GM12878 (cell line): ENCODE data around the gene PCYOX1L. TPM values are rescaled to one million over a fixed set of nuclear protein-coding genes. Genes with fewer than 3 reads are reported as not detected.
A peak's percentile ranks its signal among the peaks of the same experiment; 100 is the strongest.

Experiments used
- ATAC-seq: fragments of 200-7000 bp; cut with Tn5 transposase; 3 replicates; pipeline ENCODE4 v1.9.1; 2020; ENCODE audit warnings: mild to moderate bottlenecking, moderate library complexity
- BruUV-seq: library from RNA; stranded (reverse); fragments of 400-500 nt; replicated peaks from 2 replicates; lab custom pipeline; 2021; lab: Mats Ljungman, UMichigan
- CTCF ChIA-PET: fragments of 300-600 bp; sonication (Branson Sonifier 250); formaldehyde crosslinking; extraction: SDS; loops from one replicate; lab custom pipeline; 2021; ENCODE audit warnings: inconsistent platforms; lab: Yijun Ruan, JAX
- POLR2A ChIA-PET: fragments of 350-600 bp; formaldehyde crosslinking; extraction: SDS; loops from one replicate; lab custom pipeline; 2021; ENCODE audit warnings: inconsistent platforms; lab: Charles Lee
- RAD21 ChIA-PET: fragments of 300-600 bp; sonication (Branson Sonifier 250); formaldehyde crosslinking; loops from one replicate; lab custom pipeline; 2023; ENCODE audit warnings: antibody characterized with exemption; ENCODE audit not compliant: unreplicated experiment; lab: Charles Lee
- SMC1A ChIA-PET: fragments of 300-600 bp; sonication (Branson Sonifier 250); formaldehyde crosslinking; loops from one replicate; lab custom pipeline; 2023; ENCODE audit not compliant: unreplicated experiment, uncharacterized antibody; lab: Charles Lee
- DNase-seq: peaks from one replicate; pipeline ENCODE4 v3.0.0-alpha.2; 2011; ENCODE audit warnings: low read depth, low spot score
- FAIRE-seq: peaks from 3 replicates; lab custom pipeline; 2011; peaks lifted over from hg19 to GRCh38; lab: Jason Lieb, UNC
- H2AFZ ChIP-seq: 2 replicates; pipeline ENCODE4 v1.6.0; 2011; ENCODE audit warnings: low read depth, low read length, control low read depth; ENCODE audit not compliant: control insufficient read depth
- H3K27ac ChIP-seq: 2 replicates; pipeline ENCODE4 v1.5.1; 2011; ENCODE audit warnings: control low read depth; ENCODE audit not compliant: control insufficient read depth, insufficient read depth
- H3K27me3 ChIP-seq, 2 experiments: replicated peaks in 1 of 2; 2 replicates each; pipeline versions ENCODE4 v1.6.0 to v1.6.1; 2011; ENCODE audit warnings: low read length in 1 of 2; ENCODE audit not compliant: control insufficient read depth in 2 of 2, insufficient read depth in 2 of 2
- H3K36me3 ChIP-seq, 2 experiments: 2 replicates each; pipeline ENCODE4 v1.5.1; 2011; ENCODE audit warnings: low read length in 1 of 2; ENCODE audit not compliant: control insufficient read depth in 2 of 2, insufficient read depth in 2 of 2
- H3K4me1 ChIP-seq: 2 replicates; pipeline ENCODE4 v1.6.1; 2011; ENCODE audit warnings: mild to moderate bottlenecking, low read length, moderate library complexity, mixed read lengths; ENCODE audit not compliant: control insufficient read depth, insufficient read depth
- H3K4me2 ChIP-seq: 2 replicates; pipeline ENCODE4 v1.6.0; 2011; ENCODE audit warnings: control low read depth; ENCODE audit not compliant: control insufficient read depth, insufficient read depth
- H3K4me3 ChIP-seq: fragments of 200-600 bp; sonication (generic); 2 replicates; pipeline ENCODE4 v1.5.1; 2016
- H3K79me2 ChIP-seq: 2 replicates; pipeline ENCODE4 v1.6.0; 2011; ENCODE audit warnings: low read length; ENCODE audit not compliant: control insufficient read depth, insufficient read depth
- H3K9ac ChIP-seq: 2 replicates; pipeline ENCODE4 v1.8.0; 2011; ENCODE audit warnings: low read length, control low read depth, mixed read lengths; ENCODE audit not compliant: control insufficient read depth, insufficient read depth
- H3K9me3 ChIP-seq: replicated peaks from 3 replicates; pipeline ENCODE4 v1.5.1; 2011; ENCODE audit warnings: mild to moderate bottlenecking, low read length; ENCODE audit not compliant: control insufficient read depth, insufficient read depth
- H4K20me1 ChIP-seq: 2 replicates; pipeline ENCODE4 v1.6.0; 2011; ENCODE audit not compliant: control insufficient read depth, insufficient read depth
- HSF1 ChIP-seq: fragments of 150-350 bp; IDR thresholded peaks from 2 replicates; pipeline ENCODE4 v1.6.1; 2014; ENCODE audit warnings: mild to moderate bottlenecking, low read depth, low read length
- MEF2B ChIP-seq: fragments of 450-650 bp; IDR thresholded peaks from 2 replicates; pipeline ENCODE4 v1.6.1; 2018; ENCODE audit warnings: mild to moderate bottlenecking, moderate library complexity; ENCODE audit not compliant: partially characterized antibody, poor library complexity, severe bottlenecking
- NFXL1 ChIP-seq: fragments of 450-650 bp; IDR thresholded peaks from 2 replicates; pipeline ENCODE4 v1.6.1; 2017; ENCODE audit warnings: antibody characterized with exemption, mild to moderate bottlenecking, borderline replicate concordance
- NFYB ChIP-seq: IDR thresholded peaks from 2 replicates; pipeline ENCODE4 v1.6.1; 2011; ENCODE audit warnings: low read depth, mild to moderate bottlenecking, low read length, improper control_type of control experiment, moderate library complexity; ENCODE audit not compliant: insufficient read depth
- RAD51 ChIP-seq: fragments of 450-650 bp; IDR thresholded peaks from 2 replicates; pipeline ENCODE4 v1.6.1; 2016; ENCODE audit warnings: moderate library complexity, mild to moderate bottlenecking, inconsistent platforms
- USF2 ChIP-seq: IDR thresholded peaks from 2 replicates; pipeline ENCODE4 v1.6.1; 2011; ENCODE audit warnings: low read depth, low read length, improper control_type of control experiment, borderline replicate concordance
- WGBS: methylation state at CpG from one replicate; pipeline ENCODE4 v1.1.6; 2016; ENCODE audit warnings: low lambda C conversion rate; ENCODE audit not compliant: insufficient replicate concordance, insufficient coverage; ENCODE audit errors: missing lambda C conversion rate; 5-methylcytosine and 5-hydroxymethylcytosine counted together
- in situ Hi-C: fragments of 300-500 bp; cut with MboI; formaldehyde crosslinking; loops from 9 replicates; pipeline ENCODE4 v1.14.3; 2018; ENCODE audit warnings: mixed read lengths
- intact Hi-C: fragments of 100-400 bp; cut with micrococcal nuclease; formaldehyde crosslinking; loops from one replicate; pipeline ENCODE4 v1.14.2; 2022; ENCODE audit not compliant: unreplicated experiment
- polyA plus RNA-seq, 11 experiments: library from polyadenylated mRNA; depleted of rRNA in 4 of 11; unstranded in 6 of 11; stranded (reverse) in 5 of 11; fragments of >200 nt; fragmentation: Nextera tagmentation in 4 of 11; fragmentation: Illumina TruSeq in 1 of 11; extraction: Ambion mirVana in 4 of 11; extraction: Trizol in 1 of 11; gene quantifications; 1 replicate in 1 of 11; 2 replicates in 10 of 11; pipeline versions ENCODE4 v1.2.1 to v1.2.3, GENCODE V29; 2011 to 2016; ENCODE audit warnings: inconsistent platforms in 2 of 11, missing spikeins in 2 of 11, low read depth in 1 of 11
- total RNA-seq, 4 experiments: library from RNA; depleted of rRNA in 3 of 4; stranded (reverse); fragments of >200 nt in 3 of 4; fragmentation: Illumina TruSeq in 1 of 4; extraction: Trizol in 1 of 4; gene quantifications; 2 replicates each; pipeline versions ENCODE4 v1.2.1 to v1.2.3, GENCODE V29; 2013 to 2021
- TF ChIP-seq, protein P1 (sequence below): IDR thresholded peaks from 2 replicates; pipeline ENCODE4 v1.6.1; 2011; ENCODE audit warnings: borderline replicate concordance, low read depth, mild to moderate bottlenecking, moderate library complexity, mixed read lengths, low read length; ENCODE audit not compliant: insufficient read depth; ENCODE audit errors: extremely low read length
- TF ChIP-seq, protein P2 (sequence below): IDR thresholded peaks from 2 replicates; pipeline ENCODE4 v1.6.1; 2012; ENCODE audit warnings: low read depth, low read length, improper control_type of control experiment
- TF ChIP-seq, protein P3 (sequence below): fragments of 450-650 bp; IDR thresholded peaks from 2 replicates; pipeline ENCODE4 v1.6.1; 2017; ENCODE audit warnings: antibody characterized with exemption, mild to moderate bottlenecking, moderate library complexity

The PCYOX1L gene
- total and polyA plus RNA-seq, 10 of the 15 experiments (the other 5 are each of a cell fraction or from before 2014, with no cell fraction given) = 2.9 to 17.0 (median 12.9) TPM

DNA sequence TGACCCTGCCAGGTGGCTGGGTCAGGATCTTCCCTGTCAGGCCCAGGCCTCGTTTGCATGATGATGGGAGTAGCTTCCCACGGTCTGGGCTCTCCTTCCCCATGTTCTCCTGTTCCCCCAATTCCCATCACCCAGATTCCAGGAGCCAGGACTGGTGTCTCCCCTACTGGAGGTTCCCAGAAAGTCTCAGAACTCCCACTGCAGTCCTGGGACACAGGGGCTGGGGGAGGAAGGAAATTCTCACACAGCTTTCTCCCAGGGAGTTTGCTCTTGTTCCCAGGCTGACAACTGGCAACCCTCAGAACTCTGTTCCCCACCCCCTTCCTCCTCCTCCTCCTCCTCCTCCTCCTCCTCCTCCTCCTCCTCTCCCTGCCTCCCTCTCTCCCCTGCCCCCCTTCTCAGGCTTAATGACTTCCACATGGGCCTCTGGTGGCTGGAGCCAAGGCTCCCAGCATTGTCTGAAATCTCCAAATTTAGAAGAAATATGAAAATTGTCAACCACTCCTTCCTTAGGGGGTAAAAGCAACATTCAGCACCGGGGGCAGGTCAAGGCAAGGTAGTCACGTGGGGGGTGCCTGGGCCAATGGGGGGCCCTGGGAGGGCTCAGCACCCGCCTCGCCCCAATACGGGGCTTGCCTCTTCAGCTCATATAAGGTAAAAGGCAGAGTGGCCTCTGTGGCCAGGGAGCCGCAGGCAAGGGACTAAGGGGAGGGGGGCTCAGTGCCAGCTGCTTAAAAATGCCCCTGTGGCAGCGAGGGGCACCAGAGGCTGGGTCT is 48.5 kb downstream of the PCYOX1L start:
- Histone ChIP-seq H3K27ac (no peak overlapping the region), H3K79me2 (no peaks in the 10 kb centered on the region), H3K9ac (no peak overlapping the region), H3K4me3 (no peak overlapping the region), H3K9me3 (no peaks in the 10 kb centered on the region), H3K27me3 (peaks cover 0 to 2% of the 10 kb centered on the region in 2 experiments; a peak in 2 of 4 replicates), H3K36me3 (no peaks in the 10 kb centered on the region), H4K20me1 (no peaks in the 10 kb centered on the region), H2AFZ (no peak overlapping the region), H3K4me1 (no peaks in the 10 kb centered on the region), H3K4me2 (no peak overlapping the region)
- ChIA-PET POLR2A (interaction anchor here (0.6 to 0.7 kb wide), 2 partner anchors 83 to 617 kb away, joined by 3 to 4 read pairs; no protein-coding TSS in a partner anchor), SMC1A (interaction anchor here (1.4 kb wide), 1 partner anchor 21 kb away, joined by 4 read pairs; no protein-coding TSS in a partner anchor), CTCF (interaction anchor here (1.3 to 1.4 kb wide), 2 partner anchors 11 to 25 kb away, joined by 3 to 7 read pairs; no protein-coding TSS in a partner anchor), RAD21 (no interaction called here)
- ATAC-seq (peak; percentile 50), FAIRE-seq (no peak), DNase-seq (no peak)
- intact Hi-C loops (no loop called here), in situ Hi-C loops (no loop called here)
- WGBS = 16% methylated on average over 9 of the region's 9 CpGs
- no TSS peak for BruUV-seq
- TF ChIP-seq HSF1 = no peak
- TF ChIP-seq NFXL1 = no peak
- 0 out of 2 replicates have a peak, but pooled peaks have one; percentile 19 for TF ChIP-seq NFYB
- TF ChIP-seq, protein P1, sequence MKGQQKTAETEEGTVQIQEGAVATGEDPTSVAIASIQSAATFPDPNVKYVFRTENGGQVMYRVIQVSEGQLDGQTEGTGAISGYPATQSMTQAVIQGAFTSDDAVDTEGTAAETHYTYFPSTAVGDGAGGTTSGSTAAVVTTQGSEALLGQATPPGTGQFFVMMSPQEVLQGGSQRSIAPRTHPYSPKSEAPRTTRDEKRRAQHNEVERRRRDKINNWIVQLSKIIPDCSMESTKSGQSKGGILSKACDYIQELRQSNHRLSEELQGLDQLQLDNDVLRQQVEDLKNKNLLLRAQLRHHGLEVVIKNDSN = peak; percentile 39
- TF ChIP-seq MEF2B = peak; percentile 30
- TF ChIP-seq, protein P2, sequence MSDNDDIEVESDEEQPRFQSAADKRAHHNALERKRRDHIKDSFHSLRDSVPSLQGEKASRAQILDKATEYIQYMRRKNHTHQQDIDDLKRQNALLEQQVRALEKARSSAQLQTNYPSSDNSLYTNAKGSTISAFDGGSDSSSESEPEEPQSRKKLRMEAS = peak; percentile 49; the same call in 1 of the 2 replicates
- peak; percentile 81 for TF ChIP-seq RAD51
- TF ChIP-seq, protein P3, sequence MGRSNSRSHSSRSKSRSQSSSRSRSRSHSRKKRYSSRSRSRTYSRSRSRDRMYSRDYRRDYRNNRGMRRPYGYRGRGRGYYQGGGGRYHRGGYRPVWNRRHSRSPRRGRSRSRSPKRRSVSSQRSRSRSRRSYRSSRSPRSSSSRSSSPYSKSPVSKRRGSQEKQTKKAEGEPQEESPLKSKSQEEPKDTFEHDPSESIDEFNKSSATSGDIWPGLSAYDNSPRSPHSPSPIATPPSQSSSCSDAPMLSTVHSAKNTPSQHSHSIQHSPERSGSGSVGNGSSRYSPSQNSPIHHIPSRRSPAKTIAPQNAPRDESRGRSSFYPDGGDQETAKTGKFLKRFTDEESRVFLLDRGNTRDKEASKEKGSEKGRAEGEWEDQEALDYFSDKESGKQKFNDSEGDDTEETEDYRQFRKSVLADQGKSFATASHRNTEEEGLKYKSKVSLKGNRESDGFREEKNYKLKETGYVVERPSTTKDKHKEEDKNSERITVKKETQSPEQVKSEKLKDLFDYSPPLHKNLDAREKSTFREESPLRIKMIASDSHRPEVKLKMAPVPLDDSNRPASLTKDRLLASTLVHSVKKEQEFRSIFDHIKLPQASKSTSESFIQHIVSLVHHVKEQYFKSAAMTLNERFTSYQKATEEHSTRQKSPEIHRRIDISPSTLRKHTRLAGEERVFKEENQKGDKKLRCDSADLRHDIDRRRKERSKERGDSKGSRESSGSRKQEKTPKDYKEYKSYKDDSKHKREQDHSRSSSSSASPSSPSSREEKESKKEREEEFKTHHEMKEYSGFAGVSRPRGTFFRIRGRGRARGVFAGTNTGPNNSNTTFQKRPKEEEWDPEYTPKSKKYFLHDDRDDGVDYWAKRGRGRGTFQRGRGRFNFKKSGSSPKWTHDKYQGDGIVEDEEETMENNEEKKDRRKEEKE = no peak
- peak; percentile 4; the same call in 1 of the 2 replicates for TF ChIP-seq USF2
- TF ChIP-seq, all 136 proteins: peak for 6
